C4-2B (cell line): ENCODE results near the gene SLCO2A1.

ENCODE experiments used
- ZFX ChIP-seq: fragments of 450-650 bp; IDR thresholded peaks from 2 replicates; pipeline ENCODE4 v1.6.1; 2017
- TF ChIP-seq, protein P1 (sequence below): fragments of 450-650 bp; conservative IDR thresholded peaks from 2 replicates; pipeline ENCODE4 v1.5.1; 2017; ENCODE audit warnings: mild to moderate bottlenecking

- TF ChIP-seq, protein P1, sequence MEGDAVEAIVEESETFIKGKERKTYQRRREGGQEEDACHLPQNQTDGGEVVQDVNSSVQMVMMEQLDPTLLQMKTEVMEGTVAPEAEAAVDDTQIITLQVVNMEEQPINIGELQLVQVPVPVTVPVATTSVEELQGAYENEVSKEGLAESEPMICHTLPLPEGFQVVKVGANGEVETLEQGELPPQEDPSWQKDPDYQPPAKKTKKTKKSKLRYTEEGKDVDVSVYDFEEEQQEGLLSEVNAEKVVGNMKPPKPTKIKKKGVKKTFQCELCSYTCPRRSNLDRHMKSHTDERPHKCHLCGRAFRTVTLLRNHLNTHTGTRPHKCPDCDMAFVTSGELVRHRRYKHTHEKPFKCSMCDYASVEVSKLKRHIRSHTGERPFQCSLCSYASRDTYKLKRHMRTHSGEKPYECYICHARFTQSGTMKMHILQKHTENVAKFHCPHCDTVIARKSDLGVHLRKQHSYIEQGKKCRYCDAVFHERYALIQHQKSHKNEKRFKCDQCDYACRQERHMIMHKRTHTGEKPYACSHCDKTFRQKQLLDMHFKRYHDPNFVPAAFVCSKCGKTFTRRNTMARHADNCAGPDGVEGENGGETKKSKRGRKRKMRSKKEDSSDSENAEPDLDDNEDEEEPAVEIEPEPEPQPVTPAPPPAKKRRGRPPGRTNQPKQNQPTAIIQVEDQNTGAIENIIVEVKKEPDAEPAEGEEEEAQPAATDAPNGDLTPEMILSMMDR: no peak
- no peak for TF ChIP-seq ZFX
Observed at GRCh38 chr3:134004841-134005240, 24.9 kb downstream of the SLCO2A1 start.
